Mucosa of rectum (tissue), 2 donors: ENCODE measurements around the gene CHRNA4.

Source experiments
- H3K27ac ChIP-seq, 2 donors: one replicate each; pipeline ENCODE4 v1.7.0; 2013; ENCODE audit warnings: inconsistent platforms in 2 of 2, low read depth in 2 of 2, low read length in 2 of 2
- H3K27me3 ChIP-seq, 2 donors: one replicate each; pipeline ENCODE4 v1.7.0; 2013; ENCODE audit warnings: low read length in 2 of 2; ENCODE audit not compliant: control insufficient read depth in 2 of 2, insufficient read depth in 2 of 2
- H3K36me3 ChIP-seq, 2 donors: one replicate each; pipeline ENCODE4 v1.7.0; 2013; ENCODE audit warnings: low read length in 2 of 2; ENCODE audit not compliant: control insufficient read depth in 2 of 2, insufficient read depth in 2 of 2
- H3K4me1 ChIP-seq, 2 donors: one replicate each; pipeline ENCODE4 v1.7.0; 2013; ENCODE audit warnings: low read length in 2 of 2, mild to moderate bottlenecking in 1 of 2; ENCODE audit not compliant: control insufficient read depth in 2 of 2, insufficient read depth in 2 of 2
- H3K4me3 ChIP-seq, 2 donors: one replicate each; pipeline ENCODE4 v1.7.0; 2013; ENCODE audit warnings: low read length in 2 of 2
- H3K9ac ChIP-seq, 2 donors: one replicate each; pipeline ENCODE4 v1.7.0; 2013; ENCODE audit warnings: low read length in 2 of 2, low read depth in 1 of 2, mild to moderate bottlenecking in 1 of 2
- H3K9me3 ChIP-seq, 2 donors: one replicate each; pipeline ENCODE4 v1.7.0; 2013; ENCODE audit warnings: low read length in 2 of 2; ENCODE audit not compliant: control insufficient read depth in 2 of 2
- donor health status: healthy.
- donor health status: Normal muscosa, but diverticular disease.

The CHRNA4 gene

GRCh38 chr20:63295846-63296245 lies 65.3 kb downstream of the CHRNA4 start:
- Histone ChIP-seq H3K4me1 (no peaks in the 10 kb centered on the region), H3K36me3 (no peaks in the 10 kb centered on the region), H3K27ac (no peak overlapping the region), H3K9me3 (no peaks in the 10 kb centered on the region), H3K9ac (no peak overlapping the region), H3K27me3 (peaks cover 14 to 28% of the 10 kb centered on the region in 2 donors), H3K4me3 (no peak overlapping the region)

DNA sequence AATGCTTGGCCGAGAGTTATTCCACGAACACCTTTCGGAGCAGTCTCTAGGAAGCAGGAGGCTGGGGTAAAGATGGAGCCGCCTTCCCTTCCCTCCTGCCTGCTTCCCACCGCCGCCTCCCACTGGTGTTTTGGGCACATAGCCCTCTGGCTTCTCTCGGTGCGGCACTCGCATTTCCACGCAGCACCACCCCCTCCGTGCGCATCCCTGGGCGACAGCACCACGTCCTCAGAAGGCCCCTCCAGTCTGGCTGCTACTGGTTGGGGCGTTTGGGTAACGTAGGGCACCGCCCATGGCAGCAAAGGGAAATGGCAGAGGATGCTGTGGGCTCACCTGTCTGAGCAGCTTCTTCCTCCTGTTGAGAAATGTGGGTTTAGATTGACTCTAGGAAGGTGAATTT lies 65.7 kb downstream of the CHRNA4 start:
- H3K27ac ChIP-seq = no peak overlapping the region
- no peaks in the 10 kb centered on the region for H3K9me3 ChIP-seq
- H3K9ac ChIP-seq = no peak overlapping the region
- peaks cover 14 to 28% of the 10 kb centered on the region in 2 donors for H3K27me3 ChIP-seq
- no peak overlapping the region for H3K4me3 ChIP-seq
- H3K36me3 ChIP-seq = no peaks in the 10 kb centered on the region
- no peaks in the 10 kb centered on the region for H3K4me1 ChIP-seq

DNA sequence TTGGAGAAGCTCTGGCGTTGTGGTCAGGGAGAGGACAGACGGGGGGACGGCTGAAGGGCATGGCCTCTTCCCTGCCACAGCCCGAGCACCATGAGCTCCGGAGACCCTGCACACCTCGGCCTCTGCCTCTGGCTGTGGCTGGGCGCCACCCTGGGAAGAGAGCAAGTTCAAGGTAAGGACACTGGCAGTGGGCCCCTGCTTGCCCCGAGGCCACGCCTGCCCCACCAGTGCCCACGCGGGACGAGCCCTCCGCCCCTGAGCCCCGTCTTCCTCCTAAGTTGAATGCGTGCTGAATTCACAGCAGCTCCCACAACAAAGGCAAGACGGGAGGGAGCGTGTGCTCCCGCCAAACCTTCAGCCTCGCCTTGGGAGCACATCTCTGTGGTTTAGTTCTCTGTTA lies 66.1 kb downstream of the CHRNA4 start:
- no peaks in the 10 kb centered on the region for H3K9me3 ChIP-seq
- no peak overlapping the region for H3K9ac ChIP-seq
- H3K36me3 ChIP-seq = no peaks in the 10 kb centered on the region
- H3K4me3 ChIP-seq = no peak overlapping the region
- no peak overlapping the region for H3K27ac ChIP-seq
- peaks cover 14 to 28% of the 10 kb centered on the region in 2 donors for H3K27me3 ChIP-seq
- no peaks in the 10 kb centered on the region for H3K4me1 ChIP-seq

DNA sequence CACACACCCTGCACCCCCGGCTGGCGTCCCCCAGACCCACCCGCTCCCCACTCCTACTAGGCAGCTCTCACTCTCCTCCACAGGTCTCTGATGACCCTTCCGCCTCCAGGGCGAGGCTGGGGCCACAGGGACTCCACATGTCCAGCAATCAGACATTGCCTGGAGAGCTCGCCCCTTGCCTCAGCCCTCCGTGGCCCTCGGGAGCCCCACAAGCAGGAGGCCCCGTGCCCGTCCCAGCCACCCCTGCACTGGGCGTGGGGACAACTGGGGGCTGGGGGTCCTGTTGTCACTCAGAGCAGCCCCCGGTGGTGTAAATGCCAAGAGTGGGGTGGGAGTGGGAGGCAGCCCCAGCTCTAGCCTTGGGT lies 66.6 kb downstream of the CHRNA4 start:
- H3K36me3 ChIP-seq = no peaks in the 10 kb centered on the region
- no peak overlapping the region for H3K27ac ChIP-seq
- H3K4me1 ChIP-seq = no peaks in the 10 kb centered on the region
- no peak overlapping the region for H3K9ac ChIP-seq
- H3K9me3 ChIP-seq = no peaks in the 10 kb centered on the region
- no peak overlapping the region for H3K4me3 ChIP-seq
- H3K27me3 ChIP-seq = peaks cover 14 to 28% of the 10 kb centered on the region in 2 donors

GRCh38 chr20:63293871-63294535 lies 67.1 kb downstream of the CHRNA4 start:
- H3K4me1 ChIP-seq = no peaks in the 10 kb centered on the region
- no peaks in the 10 kb centered on the region for H3K36me3 ChIP-seq
- H3K4me3 ChIP-seq = no peak overlapping the region
- H3K9me3 ChIP-seq = no peaks in the 10 kb centered on the region
- no peak overlapping the region for H3K27ac ChIP-seq
- no peak overlapping the region for H3K9ac ChIP-seq
- H3K27me3 ChIP-seq = peaks cover 14 to 24% of the 10 kb centered on the region in 2 donors

DNA sequence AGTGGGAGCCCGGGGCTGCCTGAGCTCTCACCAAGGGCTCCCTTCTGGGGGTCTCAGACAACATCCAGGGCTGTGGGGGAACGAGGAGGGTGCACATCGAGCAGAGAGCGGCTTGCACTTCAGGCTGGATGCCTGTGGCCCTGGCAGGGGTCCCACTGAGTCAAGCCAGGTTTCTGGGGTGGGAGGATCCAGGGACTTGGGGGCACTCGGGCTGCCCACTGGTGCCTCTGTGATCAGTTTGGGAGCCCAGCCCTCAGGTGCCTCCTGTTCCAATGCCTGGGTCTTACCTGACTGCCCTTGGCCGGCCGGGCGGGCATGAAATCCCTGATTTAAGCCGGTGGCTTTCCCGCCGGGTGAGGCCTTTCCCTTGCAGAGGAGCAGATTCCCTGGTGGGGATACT lies 67.7 kb downstream of the CHRNA4 start:
- H3K36me3 ChIP-seq = peaks cover 4 to 5% of the 10 kb centered on the region in 2 donors
- H3K4me1 ChIP-seq = no peaks in the 10 kb centered on the region
- no peak overlapping the region for H3K4me3 ChIP-seq
- no peak overlapping the region for H3K9ac ChIP-seq
- no peaks in the 10 kb centered on the region for H3K9me3 ChIP-seq
- no peak overlapping the region for H3K27ac ChIP-seq
- peaks cover 14 to 24% of the 10 kb centered on the region in 2 donors for H3K27me3 ChIP-seq
